Suprapubic skin (tissue), 4 donors: Measurements from ENCODE around the gene LOC101059915.

Experiments
- EP300 ChIP-seq: sonication (generic); formaldehyde crosslinking; IDR thresholded peaks from one replicate; pipeline ENCODE4 v1.6.1; 2017; ENCODE audit warnings: antibody characterized with exemption
- POLR2A ChIP-seq, 2 donors: fragments of 450-650 bp; IDR thresholded peaks; one replicate each; pipeline ENCODE4 v1.6.1; 2017; ENCODE audit warnings: antibody characterized with exemption in 2 of 2, mild to moderate bottlenecking in 2 of 2, moderate library complexity in 2 of 2
- POLR2AphosphoS5 ChIP-seq, 3 donors: sonication (generic); formaldehyde crosslinking; IDR thresholded peaks; one replicate each; pipeline ENCODE4 v1.6.1; 2017; ENCODE audit warnings: antibody characterized with exemption in 3 of 3
- TF ChIP-seq, protein P1 (sequence below), 2 donors: fragments of 200-600 bp in 1 of 2; fragments of 450-650 bp in 1 of 2; sonication (generic) in 1 of 2; IDR thresholded peaks; one replicate each; pipeline ENCODE4 v1.5.1; 2016 to 2019; ENCODE audit warnings: antibody characterized with exemption in 2 of 2, mild to moderate bottlenecking in 1 of 2, moderate library complexity in 1 of 2

DNA sequence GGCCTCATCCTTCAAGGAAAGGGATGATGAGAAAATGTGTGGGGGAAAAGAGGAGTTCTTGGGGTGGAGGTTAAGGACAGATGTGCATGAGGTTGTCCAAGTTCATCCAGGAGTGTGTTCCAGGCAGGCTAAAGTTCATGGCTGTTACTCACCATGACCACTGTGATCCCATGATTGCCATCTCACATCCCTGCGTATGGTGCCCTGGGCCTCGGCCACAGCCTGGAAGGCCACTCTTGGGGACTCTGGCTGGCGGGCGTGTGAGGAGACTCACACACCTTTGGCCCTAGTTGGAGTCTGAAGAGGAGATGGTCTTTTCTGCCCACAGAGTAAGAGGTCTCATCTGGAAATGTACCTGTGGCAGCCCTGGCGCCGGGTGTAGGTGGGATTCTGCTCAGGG lies 7.4 kb upstream of the LOC101059915 start:
- TF ChIP-seq EP300 (no peak), POLR2AphosphoS5 (IDR thresholded peaks at IDR 0.05) (no peak), POLR2A (IDR thresholded peaks at IDR 0.05) (no peak)
- TF ChIP-seq, protein P1, sequence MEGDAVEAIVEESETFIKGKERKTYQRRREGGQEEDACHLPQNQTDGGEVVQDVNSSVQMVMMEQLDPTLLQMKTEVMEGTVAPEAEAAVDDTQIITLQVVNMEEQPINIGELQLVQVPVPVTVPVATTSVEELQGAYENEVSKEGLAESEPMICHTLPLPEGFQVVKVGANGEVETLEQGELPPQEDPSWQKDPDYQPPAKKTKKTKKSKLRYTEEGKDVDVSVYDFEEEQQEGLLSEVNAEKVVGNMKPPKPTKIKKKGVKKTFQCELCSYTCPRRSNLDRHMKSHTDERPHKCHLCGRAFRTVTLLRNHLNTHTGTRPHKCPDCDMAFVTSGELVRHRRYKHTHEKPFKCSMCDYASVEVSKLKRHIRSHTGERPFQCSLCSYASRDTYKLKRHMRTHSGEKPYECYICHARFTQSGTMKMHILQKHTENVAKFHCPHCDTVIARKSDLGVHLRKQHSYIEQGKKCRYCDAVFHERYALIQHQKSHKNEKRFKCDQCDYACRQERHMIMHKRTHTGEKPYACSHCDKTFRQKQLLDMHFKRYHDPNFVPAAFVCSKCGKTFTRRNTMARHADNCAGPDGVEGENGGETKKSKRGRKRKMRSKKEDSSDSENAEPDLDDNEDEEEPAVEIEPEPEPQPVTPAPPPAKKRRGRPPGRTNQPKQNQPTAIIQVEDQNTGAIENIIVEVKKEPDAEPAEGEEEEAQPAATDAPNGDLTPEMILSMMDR (IDR thresholded peaks at IDR 0.05), result no peak
